Measurements from ENCODE around the gene DNM3.

DNM3 gene

DNA sequence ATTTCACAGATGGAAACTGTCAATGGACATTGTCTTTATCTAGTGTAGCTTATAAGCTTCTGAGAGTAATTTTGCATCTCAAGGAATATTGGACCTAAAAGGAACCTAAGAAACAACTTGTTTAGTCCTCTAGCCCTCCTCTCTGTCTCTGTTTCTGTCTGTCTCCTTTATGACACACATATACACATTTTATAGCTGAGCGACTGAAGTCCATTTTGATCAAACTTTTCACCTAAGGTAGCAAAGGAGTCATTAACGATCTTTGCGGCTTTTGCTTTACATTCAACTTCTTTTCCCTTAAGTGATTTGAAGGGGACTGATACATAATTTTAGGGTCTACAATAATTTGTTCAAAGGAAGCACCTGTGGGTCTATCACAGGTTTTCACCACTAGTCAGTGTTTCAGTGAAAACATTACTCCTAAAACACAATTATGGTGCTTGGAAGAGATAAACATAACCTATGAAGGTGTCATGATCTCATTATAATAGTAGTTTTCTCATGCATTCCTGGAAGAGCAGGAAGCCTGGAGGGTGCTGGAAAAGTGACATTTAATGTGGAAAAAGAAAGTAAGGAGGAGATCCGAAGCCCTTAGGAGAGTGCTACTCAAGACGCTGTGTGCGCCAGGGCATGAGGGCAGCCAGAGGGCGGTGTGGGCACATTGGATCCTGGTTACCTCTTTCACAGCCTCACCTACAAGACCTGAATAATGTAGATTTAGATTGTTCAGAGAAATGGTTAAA lies 248.6 kb downstream of the DNM3 start:
- ATAC-seq (replicated peaks; ENCODE audit: extremely low read depth, poor library complexity, severe bottlenecking) (peak; percentile 40), DNase-seq (ENCODE audit: low spot score in 2 of 2) (peak; percentile 21 to 25)
- H3K9me3 Mint-ChIP-seq, result no peaks in the 10 kb centered on the region
- H3K4me3 Mint-ChIP-seq, result no peak overlapping the region
- H3K27ac Mint-ChIP-seq (ENCODE audit: low read depth), result no peak overlapping the region
- no peaks in the 10 kb centered on the region for H3K27me3 Mint-ChIP-seq
- peaks cover 6% of the 10 kb centered on the region for H3K4me1 Mint-ChIP-seq
- H3K36me3 Mint-ChIP-seq (ENCODE audit: insufficient read depth), result peaks cover 1% of the 10 kb centered on the region

DNA sequence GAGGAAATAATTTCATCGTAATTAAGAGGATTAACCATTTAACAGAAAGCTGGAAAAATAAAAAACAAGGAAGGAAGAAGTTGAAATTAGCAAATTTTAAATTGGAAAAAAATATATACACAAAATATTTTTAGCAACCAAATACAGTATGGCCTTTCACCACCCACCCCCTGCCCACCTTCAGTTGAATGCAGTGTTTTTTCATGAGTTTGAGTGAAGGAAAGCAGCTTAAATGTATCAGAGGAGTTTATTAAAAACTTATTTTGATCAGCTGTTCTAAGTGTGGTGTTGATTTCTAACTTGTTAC lies 249.2 kb downstream of the DNM3 start:
- ATAC-seq (replicated peaks; ENCODE audit: extremely low read depth, poor library complexity, severe bottlenecking) (no peak), DNase-seq (ENCODE audit: low spot score in 2 of 2) (no peak)
- no peaks in the 10 kb centered on the region for H3K9me3 Mint-ChIP-seq
- H3K27me3 Mint-ChIP-seq, result no peaks in the 10 kb centered on the region
- no peak overlapping the region for H3K4me3 Mint-ChIP-seq
- peaks cover 1% of the 10 kb centered on the region for H3K36me3 Mint-ChIP-seq (ENCODE audit: insufficient read depth)
- H3K27ac Mint-ChIP-seq (ENCODE audit: low read depth), result no peak overlapping the region
- peaks cover 6% of the 10 kb centered on the region for H3K4me1 Mint-ChIP-seq

GRCh38 chr1:172095846-172096245 lies 254.5 kb downstream of the DNM3 start:
- ATAC-seq (replicated peaks; ENCODE audit: extremely low read depth, poor library complexity, severe bottlenecking), result no peak
- Mint-ChIP-seq H3K36me3 (ENCODE audit: insufficient read depth) (peaks cover 2% of the 10 kb centered on the region), H3K4me1 (no peaks in the 10 kb centered on the region), H3K9me3 (no peaks in the 10 kb centered on the region), H3K27me3 (no peaks in the 10 kb centered on the region), H3K27ac (ENCODE audit: low read depth) (no peak overlapping the region), H3K4me3 (no peak overlapping the region)
- DNase-seq (ENCODE audit: low spot score in 2 of 2), result no peak

DNA sequence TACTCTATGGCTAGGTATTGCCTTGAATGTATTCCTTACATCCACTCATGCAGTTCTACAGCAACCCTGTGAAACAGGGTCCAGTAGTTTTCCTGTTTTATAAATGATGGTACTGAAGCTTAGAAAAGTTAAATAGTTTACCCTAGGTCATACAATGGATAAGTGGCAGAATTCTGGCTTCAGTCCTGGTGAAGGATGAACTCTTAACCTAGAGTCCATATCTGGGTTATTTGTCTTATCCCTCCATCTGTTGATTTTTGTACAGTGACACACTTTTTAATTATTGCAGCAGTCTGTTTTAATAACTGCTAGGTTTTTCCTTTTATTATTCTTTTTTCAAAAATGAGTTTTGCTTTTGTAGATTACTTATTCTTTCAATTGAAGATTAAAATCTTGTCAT lies 263.9 kb downstream of the DNM3 start:
- Mint-ChIP-seq H3K27ac (ENCODE audit: low read depth) (no peak overlapping the region), H3K9me3 (no peaks in the 10 kb centered on the region), H3K27me3 (no peaks in the 10 kb centered on the region), H3K4me3 (no peak overlapping the region), H3K4me1 (no peaks in the 10 kb centered on the region), H3K36me3 (ENCODE audit: insufficient read depth) (no peaks in the 10 kb centered on the region)
- DNase-seq (ENCODE audit: low spot score in 2 of 2) (no peak), ATAC-seq (replicated peaks; ENCODE audit: extremely low read depth, poor library complexity, severe bottlenecking) (no peak)

- no peak for DNase-seq (ENCODE audit: low spot score in 2 of 2)
- Mint-ChIP-seq H3K27me3 (no peaks in the 10 kb centered on the region), H3K4me1 (no peaks in the 10 kb centered on the region), H3K9me3 (no peaks in the 10 kb centered on the region), H3K36me3 (ENCODE audit: insufficient read depth) (no peaks in the 10 kb centered on the region), H3K27ac (ENCODE audit: low read depth) (no peak overlapping the region), H3K4me3 (no peak overlapping the region)
- no peak for ATAC-seq (replicated peaks; ENCODE audit: extremely low read depth, poor library complexity, severe bottlenecking)
These were observed 266.1 kb downstream of the DNM3 start for GRCh38 chr1:172107316-172107975.

DNA sequence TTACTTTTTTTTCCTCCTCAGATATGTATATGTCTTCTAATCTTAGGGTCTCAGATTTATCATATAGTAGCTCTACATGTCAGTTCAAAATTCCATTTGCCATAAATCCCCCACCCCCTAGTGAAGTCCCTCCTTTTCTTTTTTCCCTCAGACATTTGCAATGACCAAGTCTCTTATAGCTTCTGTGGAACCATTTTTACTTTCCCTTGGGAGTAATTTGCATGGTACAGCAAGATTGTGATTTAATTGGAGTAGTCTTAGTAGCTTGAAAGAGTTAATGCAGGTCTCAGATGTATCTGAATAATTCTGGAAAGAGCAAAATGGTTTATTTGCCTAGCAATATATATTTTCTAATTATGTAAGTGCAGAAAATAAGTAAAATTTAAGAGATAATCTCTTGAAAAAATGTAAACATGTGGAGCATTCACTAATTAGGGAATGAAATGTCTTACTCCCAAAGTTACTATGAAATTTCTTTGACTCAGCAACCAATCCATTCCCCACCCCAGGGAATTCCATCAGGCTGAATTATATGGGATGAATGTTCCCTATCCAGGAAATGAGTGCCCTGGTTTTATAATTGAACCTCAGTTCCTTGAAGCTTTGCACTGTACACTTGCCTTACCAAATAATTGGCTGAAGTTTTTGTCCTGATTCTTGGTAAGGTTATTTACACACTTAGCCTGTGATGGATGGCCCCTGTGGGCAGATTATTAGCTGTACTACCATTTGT lies 267.0 kb downstream of the DNM3 start:
- H3K4me3 Mint-ChIP-seq, result no peak overlapping the region
- H3K27me3 Mint-ChIP-seq, result no peaks in the 10 kb centered on the region
- no peaks in the 10 kb centered on the region for H3K36me3 Mint-ChIP-seq (ENCODE audit: insufficient read depth)
- ATAC-seq (replicated peaks; ENCODE audit: extremely low read depth, poor library complexity, severe bottlenecking) (no peak), DNase-seq (ENCODE audit: low spot score in 2 of 2) (no peak)
- no peak overlapping the region for H3K27ac Mint-ChIP-seq (ENCODE audit: low read depth)
- H3K4me1 Mint-ChIP-seq, result no peaks in the 10 kb centered on the region
- H3K9me3 Mint-ChIP-seq, result no peaks in the 10 kb centered on the region

DNA sequence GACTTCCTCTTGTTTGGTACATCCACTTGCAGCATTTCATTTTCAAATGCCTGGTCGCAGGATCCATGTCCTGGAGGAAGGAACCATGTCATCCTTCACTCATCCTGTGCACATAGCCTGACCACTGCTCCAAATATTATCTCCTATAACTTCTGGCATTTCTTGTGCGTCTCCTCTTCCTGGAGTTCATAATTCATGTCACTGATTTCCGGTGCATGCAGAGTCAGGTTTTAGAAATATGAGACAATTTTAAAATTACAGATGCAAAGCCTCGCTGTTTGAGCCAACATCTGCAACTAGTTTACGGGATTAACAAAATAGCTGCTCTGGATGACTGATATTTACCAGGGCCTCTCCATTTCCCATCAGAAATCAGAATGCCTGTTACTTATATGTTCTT lies 268.1 kb downstream of the DNM3 start:
- no peak for DNase-seq (ENCODE audit: low spot score in 2 of 2)
- Mint-ChIP-seq H3K9me3 (no peaks in the 10 kb centered on the region), H3K4me3 (no peak overlapping the region)

GRCh38 chr1:172112576-172112975 lies 271.3 kb downstream of the DNM3 start:
- no peaks in the 10 kb centered on the region for H3K36me3 Mint-ChIP-seq (ENCODE audit: insufficient read depth)
- no peaks in the 10 kb centered on the region for H3K9me3 Mint-ChIP-seq
- H3K27me3 Mint-ChIP-seq, result no peaks in the 10 kb centered on the region
- ATAC-seq (replicated peaks; ENCODE audit: extremely low read depth, poor library complexity, severe bottlenecking) (no peak), DNase-seq (ENCODE audit: low spot score in 2 of 2) (no peak)
- H3K27ac Mint-ChIP-seq (ENCODE audit: low read depth), result no peak overlapping the region
- H3K4me1 Mint-ChIP-seq, result peaks cover 12% of the 10 kb centered on the region
- H3K4me3 Mint-ChIP-seq, result no peak overlapping the region

More for the DNA sequence above, 268.1 kb downstream of the DNM3 start:
- no peaks in the 10 kb centered on the region for H3K4me1 Mint-ChIP-seq
- H3K27me3 Mint-ChIP-seq, result no peaks in the 10 kb centered on the region
- no peak for ATAC-seq (replicated peaks; ENCODE audit: extremely low read depth, poor library complexity, severe bottlenecking)
- no peak overlapping the region for H3K27ac Mint-ChIP-seq (ENCODE audit: low read depth)
- H3K36me3 Mint-ChIP-seq (ENCODE audit: insufficient read depth), result no peaks in the 10 kb centered on the region

- DNase-seq (ENCODE audit: low spot score in 2 of 2), result peak in 1 of 2 donors; percentile 20
- peak; percentile 99 for ATAC-seq (replicated peaks; ENCODE audit: extremely low read depth, poor library complexity, severe bottlenecking)
- Mint-ChIP-seq H3K36me3 (ENCODE audit: insufficient read depth) (no peaks in the 10 kb centered on the region), H3K4me1 (peaks cover 32% of the 10 kb centered on the region), H3K27ac (ENCODE audit: low read depth) (peak overlapping the region; percentile 76), H3K4me3 (peak overlapping the region; percentile 46), H3K27me3 (no peaks in the 10 kb centered on the region), H3K9me3 (no peaks in the 10 kb centered on the region)
These were observed 276.5 kb downstream of the DNM3 start for GRCh38 chr1:172117800-172118199.

DNA sequence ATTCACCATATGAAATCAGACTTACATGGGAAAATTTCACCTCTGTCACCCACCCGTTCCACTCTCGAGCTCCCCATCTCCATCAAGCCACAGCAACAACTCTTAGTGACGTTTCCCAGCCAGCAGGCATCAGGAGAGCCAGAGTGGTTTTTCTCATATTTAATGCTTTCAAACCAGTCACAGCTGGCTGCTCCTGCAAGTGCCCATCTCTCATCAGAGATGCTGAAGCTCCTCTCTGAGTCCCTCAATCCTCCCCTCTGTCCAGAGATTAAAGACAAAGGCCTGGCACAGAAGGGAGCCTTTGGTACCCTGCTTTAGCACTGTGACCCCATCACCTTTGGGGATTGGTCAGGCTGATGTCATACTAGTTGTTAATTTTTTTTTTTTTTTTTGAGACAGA lies 277.3 kb downstream of the DNM3 start:
- no peaks in the 10 kb centered on the region for H3K9me3 Mint-ChIP-seq
- no peaks in the 10 kb centered on the region for H3K36me3 Mint-ChIP-seq (ENCODE audit: insufficient read depth)
- ATAC-seq (replicated peaks; ENCODE audit: extremely low read depth, poor library complexity, severe bottlenecking) (no peak), DNase-seq (ENCODE audit: low spot score in 2 of 2) (no peak)
- no peak overlapping the region for H3K27ac Mint-ChIP-seq (ENCODE audit: low read depth)
- H3K27me3 Mint-ChIP-seq, result no peaks in the 10 kb centered on the region
- no peak overlapping the region for H3K4me3 Mint-ChIP-seq
- H3K4me1 Mint-ChIP-seq, result peaks cover 32% of the 10 kb centered on the region

DNA sequence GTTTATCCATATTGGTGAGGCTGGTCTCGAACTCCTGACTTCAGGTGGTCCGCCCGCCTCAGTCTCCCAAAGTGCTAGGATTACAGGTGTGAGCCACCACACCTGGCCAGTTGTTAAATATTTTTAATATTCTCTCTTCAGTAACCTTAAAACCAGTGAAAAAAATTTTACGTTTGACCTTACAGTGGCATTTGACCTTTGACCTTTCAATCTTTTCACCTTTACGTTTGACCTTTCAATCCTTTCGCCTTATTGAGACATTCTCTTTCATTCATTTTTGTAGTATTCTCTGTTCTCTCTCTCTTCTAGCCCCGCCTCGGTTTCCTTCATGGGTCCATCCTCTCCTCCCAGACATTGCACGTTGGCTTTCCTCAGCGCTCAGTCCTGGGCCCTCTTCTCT lies 277.9 kb downstream of the DNM3 start:
- Mint-ChIP-seq H3K4me3 (no peak overlapping the region), H3K4me1 (peaks cover 32% of the 10 kb centered on the region), H3K27ac (ENCODE audit: low read depth) (no peak overlapping the region), H3K27me3 (no peaks in the 10 kb centered on the region), H3K9me3 (no peaks in the 10 kb centered on the region), H3K36me3 (ENCODE audit: insufficient read depth) (no peaks in the 10 kb centered on the region)
- DNase-seq (ENCODE audit: low spot score in 2 of 2) (no peak), ATAC-seq (replicated peaks; ENCODE audit: extremely low read depth, poor library complexity, severe bottlenecking) (no peak)

- Mint-ChIP-seq H3K27me3 (no peaks in the 10 kb centered on the region), H3K36me3 (ENCODE audit: insufficient read depth) (no peaks in the 10 kb centered on the region), H3K27ac (ENCODE audit: low read depth) (no peak overlapping the region), H3K9me3 (no peaks in the 10 kb centered on the region), H3K4me3 (no peak overlapping the region), H3K4me1 (peaks cover 28% of the 10 kb centered on the region)
- ATAC-seq (replicated peaks; ENCODE audit: extremely low read depth, poor library complexity, severe bottlenecking) (no peak), DNase-seq (ENCODE audit: low spot score in 2 of 2) (no peak)
These were observed 279.1 kb downstream of the DNM3 start for GRCh38 chr1:172120381-172120780.

Data from central memory CD8-positive, alpha-beta T cell (primary cell).